NT2/D1 (cell line): ENCODE data around the gene KLHDC1.

Source experiments
- SUZ12 ChIP-seq: IDR thresholded peaks from 2 replicates; pipeline ENCODE4 v1.6.1; 2011; ENCODE audit not compliant: insufficient read length, insufficient read depth; ENCODE audit errors: extremely low read depth
- ZNF274 ChIP-seq: IDR thresholded peaks from 2 replicates; pipeline ENCODE4 v1.6.1; 2011; ENCODE audit warnings: mild to moderate bottlenecking, low read depth, low read length

GRCh38 chr14:49766839-49767238 is 73.9 kb downstream of the KLHDC1 start:
- TF ChIP-seq SUZ12 (no peak), ZNF274 (no peak)
